K562 (cell line): ENCODE data around the gene ATP5F1D. TPM values are rescaled to one million over a fixed set of nuclear protein-coding genes. Genes with fewer than 3 reads are reported as not detected.

Experiments
- BDP1 ChIP-seq: IDR thresholded peaks from 3 replicates; pipeline ENCODE4 v1.6.1; 2011; ENCODE audit not compliant: insufficient read length, insufficient read depth
- EGR1 ChIP-seq: fragments of 450-650 bp; conservative IDR thresholded peaks from 2 replicates; pipeline ENCODE4 v1.6.1; 2017; ENCODE audit warnings: mild to moderate bottlenecking
- HMGXB4 ChIP-seq: sonication (generic); formaldehyde crosslinking; IDR thresholded peaks from 2 replicates; pipeline ENCODE4 v1.8.1; 2023; ENCODE audit warnings: mild to moderate bottlenecking, missing genetic modification reagents
- HNRNPUL1 ChIP-seq: fragments of 200-400 bp; formaldehyde crosslinking; IDR thresholded peaks from 2 replicates; pipeline ENCODE4 v1.6.1; 2017; ENCODE audit warnings: low read length
- HSF4 ChIP-seq: fragments of 250-450 bp; sonication (Bioruptor Pico); IDR thresholded peaks from 2 replicates; pipeline ENCODE4 v2.1.2; 2022; ENCODE audit warnings: mild to moderate bottlenecking, moderate library complexity, borderline replicate concordance
- MEIS2 ChIP-seq: fragments of 450-650 bp; IDR thresholded peaks from 2 replicates; pipeline ENCODE4 v1.6.1; 2014; ENCODE audit warnings: mild to moderate bottlenecking; ENCODE audit not compliant: partially characterized antibody
- MITF ChIP-seq: IDR thresholded peaks from 2 replicates; pipeline ENCODE4 v1.6.1; 2014; ENCODE audit warnings: antibody characterized with exemption
- NEUROD1 ChIP-seq: fragments of 150-350 bp; IDR thresholded peaks from 2 replicates; pipeline ENCODE4 v1.6.1; 2014; ENCODE audit warnings: borderline replicate concordance, low read length, low read depth; ENCODE audit not compliant: partially characterized antibody
- NFIC ChIP-seq: fragments of 450-650 bp; IDR thresholded peaks from 2 replicates; pipeline ENCODE4 v1.6.1; 2017; ENCODE audit warnings: mild to moderate bottlenecking, inconsistent platforms
- NR3C1 ChIP-seq: sonication (generic); formaldehyde crosslinking; IDR thresholded peaks from 2 replicates; pipeline ENCODE4 v1.8.1; 2022; ENCODE audit warnings: missing genetic modification reagents
- PREB ChIP-seq: sonication (generic); formaldehyde crosslinking; IDR thresholded peaks from 2 replicates; pipeline ENCODE4 v1.8.1; 2023; ENCODE audit warnings: mild to moderate bottlenecking, missing genetic modification reagents
- SAFB2 ChIP-seq: fragments of 200-400 bp; formaldehyde crosslinking; IDR thresholded peaks from 2 replicates; pipeline ENCODE4 v1.6.1; 2018; ENCODE audit warnings: borderline replicate concordance, low read length, low read depth, moderate library complexity; ENCODE audit not compliant: severe bottlenecking
- TCF7 ChIP-seq: sonication (generic); IDR thresholded peaks from 2 replicates; pipeline ENCODE4 v1.6.1; 2016; ENCODE audit warnings: antibody characterized with exemption, borderline replicate concordance
- ZNF318 ChIP-seq, 2 experiments: fragments of 450-650 bp; IDR thresholded peaks; 2 replicates each; pipeline ENCODE4 v1.6.1; 2016; ENCODE audit warnings: mild to moderate bottlenecking in 2 of 2, borderline replicate concordance in 1 of 2, low read depth in 1 of 2, moderate library complexity in 1 of 2
- ZNF75A ChIP-seq: fragments of 450-650 bp; formaldehyde crosslinking; IDR thresholded peaks from 2 replicates; pipeline ENCODE4 v1.4.0; 2020; ENCODE audit warnings: mild to moderate bottlenecking
- polyA plus RNA-seq, 8 experiments: library from polyadenylated mRNA; depleted of rRNA in 4 of 8; stranded (reverse) in 5 of 8; unstranded in 3 of 8; fragments of >200 nt; fragmentation: Nextera tagmentation in 2 of 8; fragmentation: Illumina TruSeq in 1 of 8; extraction: Ambion mirVana in 2 of 8; extraction: Trizol in 1 of 8; gene quantifications; 2 replicates each; pipeline versions ENCODE4 v1.2.1 to v1.2.3, GENCODE V29; 2011 to 2014; ENCODE audit warnings: inconsistent platforms in 1 of 8, missing spikeins in 1 of 8
- total RNA-seq, 7 experiments: library from RNA; depleted of rRNA in 6 of 7; stranded (reverse); fragments of >200 nt in 6 of 7; fragmentation: Illumina TruSeq in 2 of 7; extraction: Trizol in 2 of 7; gene quantifications; 2 replicates each; pipeline versions ENCODE4 v1.2.1 to v1.2.3, GENCODE V29; 2011 to 2021; ENCODE audit warnings: low replicate concordance in 1 of 7

Gene ATP5F1D
- total and polyA plus RNA-seq, 9 of the 15 experiments (the other 6 are each of a cell fraction or from before 2014, with no cell fraction given) = 3.9 to 409 (median 36.8) TPM

- no peak for TF ChIP-seq ZNF318 (IDR thresholded peaks at IDR 0.05; ENCODE audit: borderline replicate concordance in 1 of 2, low read depth in 1 of 2)
- TF ChIP-seq HMGXB4 (CRISPR knock-in tag) = no peak
- TF ChIP-seq HSF4 (CRISPR knock-in tag) = no peak
- no peak for TF ChIP-seq HNRNPUL1
- no peak for TF ChIP-seq BDP1
- TF ChIP-seq NR3C1 (CRISPR knock-in tag) = no peak
- TF ChIP-seq SAFB2 = no peak
- no peak for TF ChIP-seq ZNF75A (CRISPR knock-in tag)
- peak; percentile 16; the same call in 1 of the 2 replicates for TF ChIP-seq EGR1
- TF ChIP-seq PREB (CRISPR knock-in tag) = no peak
- TF ChIP-seq NEUROD1 = peak; percentile 40
- TF ChIP-seq MEIS2 = no peak
- TF ChIP-seq MITF = no peak
- no peak for TF ChIP-seq TCF7
- no peak for TF ChIP-seq NFIC
These were observed 23.5 kb downstream of the ATP5F1D start (continued) for GRCh38 chr19:1264801-1265614.
